HG02571 (cell line): Measurements from ENCODE around the gene TBXA2R.
"Not testable (repeated sequence)": the region's sequence is repeated elsewhere in the genome, so short reads cannot be mapped to it uniquely, and the experiment has no call there.

Experiments
- ATAC-seq: cut with Tn5 transposase; IDR thresholded peaks from one replicate; pipeline ENCODE4 v1.9.1; 2021; ENCODE audit warnings: mild to moderate bottlenecking, moderate library complexity; ENCODE audit not compliant: unreplicated experiment

The TBXA2R gene

DNA sequence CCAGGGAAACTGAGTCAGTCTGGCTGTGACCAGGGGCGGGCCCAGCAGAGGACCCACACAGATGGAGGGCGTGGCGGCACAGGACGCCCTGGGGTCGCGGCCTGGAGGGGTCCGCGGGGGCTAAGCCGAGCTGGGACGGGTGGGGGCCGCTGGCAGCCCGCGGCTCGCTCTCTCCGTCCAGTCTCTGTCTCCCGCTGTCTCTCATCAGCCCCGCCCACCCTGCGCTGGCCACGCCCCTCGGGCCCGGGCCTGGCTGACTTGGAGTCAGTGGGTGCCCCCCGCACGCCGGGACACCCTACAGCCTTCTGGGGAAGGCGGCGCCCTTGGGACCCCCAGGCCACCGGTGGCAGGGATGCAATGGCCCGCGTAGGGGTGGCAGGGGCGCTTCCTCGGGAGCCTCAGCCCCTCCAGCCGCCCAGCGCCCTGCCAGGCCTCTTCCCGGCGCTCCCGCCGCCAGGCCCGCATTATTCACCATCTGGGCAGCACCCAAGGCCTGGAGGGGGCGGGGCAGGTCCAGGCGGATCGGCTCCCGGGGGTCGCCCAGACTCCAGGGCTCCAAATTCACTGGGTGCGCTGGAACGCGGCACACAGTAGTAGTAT lies at the start of gene TBXA2R:
TBXA2R (minus strand) TSS at position 186 of the 600 bp plus-strand sequence. CDS start 6,241 bp downstream, outside the sequence.
- ATAC-seq: no peak

DNA sequence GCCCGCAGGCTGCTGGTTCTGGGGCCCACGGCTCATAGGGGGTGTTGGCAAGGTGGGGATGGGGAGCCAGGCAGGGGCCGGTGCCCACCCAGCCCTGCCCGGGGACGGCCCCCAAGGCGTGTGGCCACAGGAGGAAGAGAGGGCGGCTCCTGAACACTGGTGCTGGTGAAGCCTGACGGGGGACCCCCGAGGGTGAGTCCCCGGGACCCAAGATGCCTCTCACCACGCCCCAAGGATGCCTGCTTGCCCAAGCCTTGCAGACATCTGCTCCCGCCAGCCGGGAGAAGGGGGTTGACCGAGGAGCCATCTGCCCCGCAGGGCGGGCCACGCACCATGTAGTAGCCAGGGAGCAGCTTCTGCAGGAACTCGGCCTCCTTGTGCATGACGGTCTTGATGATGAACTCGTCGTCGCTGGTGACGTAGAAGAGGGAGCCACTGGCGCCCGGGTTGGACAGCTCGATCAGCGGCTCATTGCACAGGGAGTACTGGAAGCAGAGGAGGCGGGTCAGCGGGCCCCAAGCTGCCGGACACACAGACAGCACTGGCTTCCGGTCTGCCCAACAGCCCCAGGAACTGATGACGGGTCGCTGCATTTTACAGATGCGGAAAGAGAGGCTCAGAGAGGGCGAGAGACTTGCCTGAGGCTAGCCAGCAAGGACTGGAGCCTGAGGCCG lies 49.5 kb upstream of the TBXA2R start:
- no peak for ATAC-seq

DNA sequence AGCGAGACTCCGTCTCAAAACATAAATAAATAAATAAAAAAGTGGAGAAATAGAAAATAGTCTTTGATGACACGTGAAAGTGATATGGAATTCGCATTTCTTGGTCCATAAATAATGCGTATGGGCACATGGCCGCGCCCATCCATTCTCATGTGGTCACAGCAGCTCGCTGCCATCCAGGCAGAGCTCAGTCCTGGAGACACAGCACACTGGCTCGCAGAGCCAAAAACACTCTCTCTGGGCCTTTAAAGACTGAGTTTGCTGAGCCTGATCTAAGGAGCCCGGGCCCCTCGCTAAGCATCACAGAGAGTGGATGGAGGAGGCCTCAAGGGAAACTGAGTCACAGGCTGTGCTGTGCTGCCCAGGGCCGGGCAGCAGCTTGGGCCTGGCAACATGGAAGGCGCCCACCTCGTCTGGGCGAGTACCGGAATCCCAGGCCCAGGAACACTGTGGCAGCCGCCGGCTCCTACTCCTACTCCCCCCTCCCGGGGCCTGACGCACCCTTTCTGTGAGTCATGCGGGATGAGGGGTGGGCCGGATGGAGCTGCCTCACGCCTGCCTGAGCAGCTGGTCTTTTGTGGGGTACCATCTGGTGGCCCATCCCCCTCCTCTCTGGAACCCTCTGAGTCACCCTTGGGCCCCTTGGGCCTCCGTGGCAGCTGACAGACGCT lies 48.9 kb upstream of the TBXA2R start:
- no peak for ATAC-seq

DNA sequence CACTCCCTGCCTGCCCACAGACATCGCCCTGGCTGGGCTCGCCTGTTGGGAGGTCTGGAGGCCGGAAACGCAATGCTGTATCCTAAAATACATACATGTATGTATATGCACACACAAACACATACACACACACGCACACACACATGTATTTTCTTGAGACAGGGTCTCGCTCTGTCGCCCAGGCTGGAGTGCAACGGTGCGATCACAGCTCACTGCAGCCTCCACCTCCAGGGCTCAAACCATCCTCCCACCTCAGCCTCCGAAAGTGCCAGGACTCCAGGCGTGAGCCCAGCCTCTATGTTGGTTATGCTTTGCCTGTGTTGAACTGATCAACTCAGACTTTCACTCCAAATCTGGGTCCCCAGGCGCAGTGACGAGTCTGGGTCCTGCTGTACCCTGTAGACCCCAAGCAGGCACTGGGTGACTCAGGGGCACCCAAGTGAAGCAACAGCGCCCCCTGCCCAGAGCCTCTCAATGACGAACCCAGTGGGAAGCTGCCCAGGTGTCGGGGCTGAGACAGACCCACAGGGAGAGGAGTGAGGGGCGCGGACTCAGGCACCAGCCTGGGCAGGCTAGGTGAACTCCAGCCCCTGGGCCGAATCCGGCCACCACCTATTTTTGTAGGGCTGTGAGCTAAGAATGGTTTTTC lies 47.3 kb upstream of the TBXA2R start:
- no peak for ATAC-seq

DNA sequence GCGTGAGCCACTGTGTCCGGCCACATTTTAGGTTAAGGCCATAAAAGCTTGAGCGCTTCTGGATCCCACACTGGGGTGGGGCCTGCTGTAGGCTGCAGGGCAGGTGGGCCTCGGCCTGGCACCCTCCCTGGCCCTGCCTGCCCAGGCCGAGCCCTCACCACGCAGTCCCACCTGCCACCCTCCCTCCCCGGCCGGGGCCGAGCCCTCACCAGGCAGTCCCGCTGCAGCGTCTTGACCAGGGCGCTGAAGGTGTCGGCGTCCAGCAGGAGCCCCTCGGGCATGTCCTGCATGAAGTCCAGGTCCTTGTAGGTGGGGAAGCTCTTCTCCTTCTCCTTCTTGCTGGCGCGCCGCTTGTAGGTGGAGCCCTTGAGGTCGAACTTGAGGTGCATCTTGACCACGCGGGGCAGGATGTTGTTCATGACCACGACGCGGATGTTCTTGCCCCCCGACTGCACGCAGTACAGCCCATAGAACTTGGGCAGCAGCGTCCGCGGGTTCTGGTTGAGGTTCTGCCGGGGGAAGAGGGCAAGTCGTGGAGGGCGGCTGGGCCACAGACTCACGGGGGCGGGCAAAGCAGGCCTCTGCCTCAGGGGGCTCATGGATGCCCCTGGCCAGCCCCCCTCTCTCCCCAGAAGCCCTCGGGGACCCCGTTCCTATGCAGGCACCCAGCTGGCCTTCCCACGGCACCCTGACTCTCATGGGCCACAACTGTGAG lies 46.6 kb upstream of the TBXA2R start:
- ATAC-seq: no peak

DNA sequence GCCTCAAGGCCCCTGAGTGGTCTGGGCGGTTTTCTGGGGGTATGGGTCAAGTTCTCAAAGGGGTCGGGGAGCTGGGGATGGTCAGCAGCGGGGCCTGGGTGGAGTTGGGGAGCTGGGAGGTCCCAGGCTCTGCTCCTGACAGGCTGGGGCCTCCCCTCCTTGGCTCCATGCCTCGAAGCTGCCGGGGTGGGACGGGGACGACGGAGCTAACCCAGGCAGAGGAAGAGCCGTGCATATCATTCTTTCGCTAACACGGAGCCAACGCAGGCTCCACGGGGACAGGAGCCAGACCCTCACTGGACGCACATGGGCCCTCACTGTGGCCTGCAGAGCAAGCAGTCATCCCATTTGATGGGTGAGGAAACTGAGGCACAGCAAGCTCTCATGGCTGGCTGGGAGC lies 45.7 kb upstream of the TBXA2R start:
- no peak for ATAC-seq

DNA sequence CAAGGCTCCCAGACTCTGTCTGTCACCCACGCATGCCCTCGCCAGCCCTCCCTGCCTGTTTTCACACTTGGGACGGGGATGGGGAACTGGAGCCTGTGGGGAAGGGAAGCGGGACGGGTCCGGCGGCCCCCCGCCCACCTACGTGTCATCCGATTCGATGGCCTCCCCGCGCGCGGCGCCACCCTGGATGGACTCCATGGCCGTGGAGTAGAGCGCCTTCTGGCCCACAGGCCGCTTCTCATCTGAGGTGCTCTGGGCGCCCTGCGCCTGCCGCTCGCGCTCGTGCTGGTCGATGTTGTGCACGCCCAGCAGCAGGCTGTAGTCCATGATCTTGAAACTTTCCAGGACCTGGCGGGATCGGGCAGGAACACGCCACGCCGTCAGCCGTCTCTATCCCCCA lies 45.0 kb upstream of the TBXA2R start:
- no peak for ATAC-seq

DNA sequence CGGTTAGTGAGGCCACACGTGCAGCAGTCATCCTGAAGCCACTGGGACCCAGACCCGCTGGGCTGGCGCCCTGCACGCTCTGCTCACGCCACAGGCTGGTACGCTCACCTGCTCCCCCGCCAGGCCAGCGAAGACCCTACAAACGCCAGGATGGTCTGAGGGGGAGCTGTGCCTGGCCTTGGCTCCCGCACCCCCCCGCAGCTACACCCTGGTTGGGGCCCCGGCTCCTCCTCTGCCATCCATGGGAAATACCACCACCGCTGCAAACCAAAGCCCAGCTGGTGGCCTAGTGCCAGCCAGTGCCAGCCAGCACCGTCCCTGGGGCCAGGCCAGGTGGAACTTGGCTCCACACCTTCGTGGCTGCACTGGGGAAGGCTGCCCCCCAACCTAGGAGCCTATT lies 43.2 kb upstream of the TBXA2R start:
- ATAC-seq: no peak

DNA sequence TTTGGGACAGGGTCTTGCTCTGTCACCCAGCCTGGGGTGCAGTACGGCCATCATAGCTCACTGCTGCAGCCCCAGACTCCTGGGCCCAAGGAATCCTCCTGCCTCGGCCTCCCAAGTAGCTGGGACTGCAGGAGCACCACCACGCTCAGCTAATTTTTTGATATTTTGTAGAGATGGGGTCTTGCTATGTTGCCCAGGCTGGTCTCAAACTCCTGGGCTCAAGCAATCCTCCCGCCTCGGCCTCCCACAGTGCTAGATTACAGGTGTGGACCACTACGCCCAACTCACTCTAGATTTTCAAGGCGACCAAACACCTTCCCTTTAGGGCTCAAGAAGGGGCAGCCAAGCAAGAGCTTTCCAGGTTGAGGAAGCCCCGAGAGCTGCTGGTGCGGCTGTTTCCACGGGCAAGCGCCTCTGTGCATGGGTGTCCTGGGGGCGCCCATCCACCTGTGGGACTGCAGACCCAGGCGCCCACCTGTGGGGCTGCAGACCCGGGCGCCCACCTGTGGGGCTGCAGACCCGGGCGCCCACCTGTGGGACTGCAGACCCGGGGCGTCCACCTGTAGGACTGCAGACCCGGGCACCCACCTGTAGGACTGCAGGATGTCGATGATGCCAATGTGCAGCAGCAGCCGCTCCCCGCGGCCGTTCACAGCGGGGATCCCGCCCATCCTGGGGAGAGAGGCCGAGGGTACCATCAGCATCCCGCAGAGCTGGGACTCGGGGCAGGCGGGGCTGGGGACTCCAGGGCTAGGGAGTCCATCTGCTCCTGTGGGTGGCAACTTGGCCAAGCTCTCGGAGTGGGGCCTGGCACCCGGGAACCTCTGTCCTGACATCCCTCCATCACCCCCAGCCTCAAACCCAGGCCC lies 41.6 kb upstream of the TBXA2R start:
- ATAC-seq: no peak

DNA sequence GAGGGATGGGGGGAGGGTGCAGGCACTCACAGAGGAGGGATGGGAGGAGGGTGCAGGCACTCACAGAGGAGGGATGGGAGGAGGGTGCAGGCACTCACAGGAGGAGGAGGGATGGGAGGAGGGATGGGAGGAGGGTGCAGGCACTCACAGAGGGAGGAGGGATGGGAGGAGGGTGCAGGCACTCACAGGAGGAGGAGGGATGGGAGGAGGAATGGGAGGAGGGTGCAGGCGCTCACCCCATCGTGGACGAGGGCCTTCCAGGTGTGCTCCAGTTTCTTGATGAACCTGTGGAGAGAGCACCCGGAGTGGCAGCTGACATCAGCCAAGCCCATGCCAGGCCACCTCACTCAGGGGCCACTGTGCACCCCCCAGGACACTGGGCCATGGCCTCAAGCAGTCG lies 40.4 kb upstream of the TBXA2R start:
- ATAC-seq: not testable (repeated sequence)

DNA sequence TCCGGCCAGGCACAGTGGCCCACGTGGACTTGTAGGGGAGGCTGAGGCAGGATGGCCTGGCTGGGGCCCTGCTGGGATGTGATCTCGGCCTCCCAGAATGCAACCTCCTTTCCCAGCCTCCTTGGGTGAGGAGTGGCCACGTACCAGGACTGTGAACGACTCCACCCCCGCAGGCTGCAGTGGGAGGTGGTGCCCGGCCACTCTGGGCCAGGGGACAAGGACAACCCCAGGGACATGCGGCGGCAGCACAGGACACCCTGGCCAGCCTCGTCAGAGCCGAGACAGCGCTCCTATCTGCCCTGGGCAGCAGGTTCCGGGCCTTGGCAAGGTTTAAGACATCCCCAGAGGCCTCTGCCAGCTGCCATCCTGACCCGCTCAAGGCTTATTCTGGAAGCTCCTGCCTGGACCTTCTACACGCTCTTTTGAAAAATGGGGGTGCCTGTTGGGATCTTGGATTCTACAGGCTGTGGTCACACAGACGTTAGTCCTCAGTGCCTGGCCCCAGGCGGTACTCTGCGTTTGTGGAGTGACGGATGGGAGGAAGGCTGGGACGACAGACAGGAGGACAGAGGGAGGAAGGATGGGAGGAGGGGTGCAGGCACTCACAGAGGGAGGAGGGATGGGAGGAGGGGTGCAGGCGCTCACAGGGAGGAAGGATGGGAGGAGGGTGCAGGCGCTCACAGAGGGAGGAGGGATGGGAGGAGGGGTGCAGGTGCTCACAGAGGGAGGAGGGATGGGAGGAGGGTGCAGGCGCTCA lies 39.8 kb upstream of the TBXA2R start:
- ATAC-seq: no peak

DNA sequence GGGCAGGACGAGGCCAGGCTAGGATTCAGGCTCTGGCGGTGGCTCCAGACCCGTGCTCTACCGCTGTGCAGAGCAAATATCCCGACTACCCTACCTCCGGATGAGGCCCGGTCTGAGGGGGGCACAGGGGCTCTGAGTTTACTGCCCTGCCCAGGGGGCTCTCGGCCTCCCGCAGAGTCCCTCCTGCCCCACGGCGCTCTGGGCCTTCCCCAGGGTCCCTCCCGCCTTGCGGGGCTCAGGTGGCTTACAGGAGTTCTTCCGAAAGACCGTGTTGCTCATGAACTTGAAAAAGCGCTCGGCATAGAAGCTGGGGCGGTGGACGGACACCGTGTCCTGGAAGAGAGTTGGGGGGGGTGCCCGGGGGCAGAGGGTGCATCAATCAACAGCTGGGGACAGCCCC lies 39.1 kb upstream of the TBXA2R start:
- no peak for ATAC-seq

DNA sequence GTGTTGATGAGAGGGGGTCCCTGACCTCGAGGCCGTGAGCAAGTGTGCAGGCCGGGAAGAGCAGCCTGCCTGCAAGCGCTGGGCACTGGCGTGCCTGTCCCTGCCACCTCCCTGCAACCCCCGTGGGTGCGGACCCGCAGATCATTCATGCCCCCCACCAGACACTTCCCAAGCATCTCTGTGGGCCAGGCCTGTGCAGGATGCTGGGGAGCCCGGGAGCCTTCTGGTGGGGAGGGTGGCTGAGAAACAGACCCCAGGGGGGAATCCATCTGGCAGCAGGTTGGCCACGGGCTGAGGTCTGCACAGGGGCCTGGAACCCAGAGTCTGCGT lies 38.4 kb upstream of the TBXA2R start:
- ATAC-seq: no peak

DNA sequence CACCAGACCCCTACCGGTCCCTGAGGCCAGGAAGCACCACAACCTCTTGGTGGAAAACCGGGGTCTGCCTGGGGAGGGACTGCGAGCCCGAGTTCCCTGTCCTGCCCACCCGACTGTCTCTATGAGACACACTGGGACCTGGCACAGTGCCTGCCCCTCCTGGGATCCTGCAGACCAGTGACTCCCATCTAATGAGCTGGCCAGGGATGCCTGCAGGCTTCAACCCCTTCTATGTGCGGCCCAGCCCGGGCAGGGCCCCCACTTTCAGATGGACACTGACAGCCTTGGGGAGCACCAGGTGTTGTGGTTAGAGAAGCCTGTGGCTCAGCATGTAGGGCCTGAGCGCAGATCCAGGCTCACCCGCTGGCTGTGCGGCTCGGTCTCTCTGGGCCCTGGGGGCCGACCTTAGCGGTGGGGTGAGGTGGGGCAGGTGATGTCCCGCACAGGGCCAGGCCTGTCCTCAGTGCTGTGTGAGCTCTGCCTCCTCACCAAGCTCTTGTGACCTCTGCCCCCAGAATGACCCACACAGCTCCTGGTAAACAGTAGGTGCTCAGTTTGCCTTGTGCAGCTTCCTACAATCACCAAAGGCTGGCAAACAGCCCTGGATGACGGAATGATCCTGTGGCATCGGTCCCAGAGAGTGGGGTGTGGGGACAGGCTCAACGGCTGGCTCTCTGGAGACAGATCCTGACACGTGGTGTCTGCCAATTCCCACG lies 37.8 kb upstream of the TBXA2R start:
- ATAC-seq: no peak

DNA sequence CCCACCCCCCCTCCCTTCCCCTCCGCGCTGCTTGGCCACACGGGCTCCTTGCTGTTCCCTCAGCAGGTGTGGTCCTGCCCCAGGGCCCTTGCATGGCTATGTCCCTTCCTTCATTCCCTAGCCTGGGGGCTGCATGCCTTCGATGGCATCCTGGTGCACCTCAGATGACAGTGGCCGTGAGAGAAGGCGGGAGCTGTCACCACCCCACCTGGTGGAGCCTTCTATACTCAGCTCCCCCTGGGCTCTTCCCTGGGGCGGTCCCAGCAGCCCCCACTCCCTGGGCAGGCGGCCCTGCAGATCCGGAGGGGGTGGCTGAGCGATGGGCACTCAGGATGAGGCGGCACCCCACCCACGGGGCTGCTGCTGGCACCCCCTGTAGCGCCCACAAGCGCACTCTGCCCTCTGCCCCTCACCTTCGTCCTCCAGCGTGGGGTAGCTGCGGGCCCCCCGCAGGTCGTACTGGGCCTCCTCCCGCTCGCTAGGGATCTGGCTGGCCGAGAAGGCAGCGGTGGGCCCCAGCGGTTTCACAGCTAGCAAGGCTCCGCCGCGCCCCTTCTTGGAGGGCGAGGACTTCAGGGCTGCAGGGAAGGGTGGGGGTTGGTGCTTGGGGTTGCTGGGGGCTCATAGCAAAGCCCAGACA lies 37.1 kb upstream of the TBXA2R start:
- ATAC-seq: no peak

DNA sequence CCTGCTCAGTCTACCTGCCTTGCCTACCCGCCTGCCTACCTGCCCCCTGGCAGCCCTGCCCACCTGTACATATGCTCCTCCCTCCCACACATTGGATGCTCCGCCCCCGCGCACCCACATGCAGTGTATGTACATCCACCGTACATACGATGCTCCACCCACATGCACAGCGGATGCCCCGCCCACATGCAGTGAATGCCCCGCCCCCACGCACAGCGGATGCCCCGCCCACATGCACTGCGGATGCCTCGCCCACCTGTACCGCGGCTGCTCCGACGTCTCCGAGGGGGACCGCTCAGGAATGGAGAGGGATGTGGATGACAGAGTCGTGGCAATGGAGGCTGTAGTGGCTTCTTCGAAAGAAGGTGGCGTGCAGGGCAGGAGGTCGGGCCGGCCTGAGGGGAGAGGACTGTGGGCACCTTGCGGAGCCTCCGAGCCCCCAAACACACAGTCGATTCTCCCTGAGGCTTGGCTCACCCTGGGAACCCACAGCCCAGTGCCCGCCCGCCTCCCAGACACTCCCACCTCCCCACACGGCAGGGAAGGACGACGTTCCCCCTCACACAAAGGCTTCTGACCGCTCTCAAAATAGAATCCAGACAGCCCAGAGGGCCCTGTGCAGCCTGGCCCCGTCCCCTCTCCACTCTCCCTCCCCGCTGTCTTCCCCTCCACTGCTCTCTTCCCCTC lies 36.5 kb upstream of the TBXA2R start:
- ATAC-seq: no peak

DNA sequence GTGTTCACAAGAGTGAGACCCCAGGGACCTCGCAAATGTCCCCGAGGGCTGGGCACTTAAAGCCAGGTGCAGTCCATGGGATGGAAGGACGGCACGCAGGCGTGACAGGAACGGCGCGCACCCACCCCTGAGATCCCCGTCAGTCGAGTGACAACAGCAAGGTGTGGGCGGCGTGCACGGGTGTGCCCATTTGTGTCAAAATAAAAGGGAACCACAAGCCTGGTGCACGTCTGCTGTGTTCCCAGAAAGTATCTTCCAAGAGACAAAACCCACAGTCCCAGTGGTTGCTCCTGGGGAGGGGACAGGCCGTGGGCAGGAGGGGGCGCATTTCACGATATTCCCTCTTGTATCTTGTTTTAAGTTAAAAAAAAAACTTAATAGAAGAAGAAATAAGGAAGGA lies 35.6 kb upstream of the TBXA2R start:
- no peak for ATAC-seq
